LHCN-M2 (cell line): ENCODE data around the gene PEAK1. TPM values are rescaled to one million over a fixed set of nuclear protein-coding genes. Genes with fewer than 3 reads are reported as not detected.
"Not testable (repeated sequence)": the region's sequence is repeated elsewhere in the genome, so short reads cannot be mapped to it uniquely, and the experiment has no call there.

Experiments
- DNase-seq: peaks from one replicate; pipeline ENCODE4 v3.0.0-alpha.2; 2012; ENCODE audit warnings: low read depth
- total RNA-seq: library from RNA; depleted of rRNA; stranded (reverse); fragments of >200 nt; gene quantifications from 2 replicates; pipeline ENCODE4 v1.2.3, GENCODE V29; 2014

PEAK1 gene
- total RNA-seq, 1 experiment from 2014 or later = 15.0 TPM

DNA sequence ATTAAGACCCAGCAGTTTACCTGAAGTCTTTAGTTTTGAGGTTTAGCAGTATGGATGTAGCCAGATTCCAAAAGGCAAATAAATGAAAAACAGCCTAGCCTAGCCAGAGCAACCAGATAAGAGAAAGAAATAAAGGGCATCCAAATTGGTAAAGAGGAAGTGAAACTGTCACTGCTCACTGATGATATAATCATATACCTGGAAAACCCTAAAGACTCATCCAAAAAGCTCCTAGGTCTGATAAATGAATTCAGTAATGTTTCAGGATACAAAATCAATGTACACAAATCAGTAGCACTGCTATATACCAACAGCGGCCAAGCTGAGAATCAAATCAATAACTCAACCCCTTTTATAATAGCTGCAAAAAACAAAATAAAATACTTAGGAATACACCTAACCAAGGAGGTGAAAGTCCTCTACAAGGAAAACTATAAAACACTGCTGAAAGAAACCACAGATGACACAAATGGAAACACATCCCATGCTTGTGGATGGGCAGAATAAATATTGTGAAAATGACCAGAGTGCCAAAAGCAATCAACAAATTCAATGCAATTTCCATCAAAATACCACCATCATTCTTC is 13.6 kb downstream of the PEAK1 start:
- DNase-seq = not testable (repeated sequence)

- DNase-seq = peak; percentile 61
These were observed 17.0 kb downstream of the PEAK1 start for GRCh38 chr15:77402740-77403379.

DNA sequence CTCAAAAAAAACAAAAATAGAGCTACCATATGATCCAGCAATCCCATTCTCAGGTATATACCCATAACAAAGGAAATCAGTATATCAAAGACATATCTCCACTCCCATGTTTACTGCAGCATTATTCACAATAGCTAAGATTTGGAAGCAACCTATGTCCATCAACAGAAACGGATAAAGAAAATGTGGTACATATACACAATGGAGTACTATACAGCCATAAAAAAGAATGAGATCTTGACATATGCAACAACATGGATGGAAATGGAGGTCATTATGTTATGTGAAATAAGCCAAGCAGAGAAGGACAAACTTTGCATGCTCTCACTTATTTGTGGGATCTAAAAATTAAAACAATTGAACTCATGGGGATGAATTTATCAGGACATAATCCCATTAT is 19.6 kb downstream of the PEAK1 start:
- DNase-seq = no peak

DNA sequence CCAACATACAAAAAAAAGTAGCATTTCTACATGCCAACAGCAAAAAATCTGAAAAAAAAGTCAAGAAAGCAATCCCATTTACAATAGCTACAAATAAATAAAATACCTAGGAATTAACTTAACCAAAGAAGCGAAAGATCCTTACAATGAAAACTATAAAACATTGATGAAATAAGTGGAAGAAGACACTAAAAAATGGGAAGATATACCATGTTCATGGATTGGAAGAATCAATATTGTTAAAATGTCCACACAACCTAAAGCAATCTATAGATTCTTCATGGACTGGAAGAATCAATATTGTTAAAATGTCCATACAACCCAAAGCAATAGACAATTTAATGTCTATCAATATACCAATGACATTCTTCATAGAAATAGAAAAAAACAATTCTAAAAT is 21.0 kb downstream of the PEAK1 start:
- DNase-seq = no peak

DNA sequence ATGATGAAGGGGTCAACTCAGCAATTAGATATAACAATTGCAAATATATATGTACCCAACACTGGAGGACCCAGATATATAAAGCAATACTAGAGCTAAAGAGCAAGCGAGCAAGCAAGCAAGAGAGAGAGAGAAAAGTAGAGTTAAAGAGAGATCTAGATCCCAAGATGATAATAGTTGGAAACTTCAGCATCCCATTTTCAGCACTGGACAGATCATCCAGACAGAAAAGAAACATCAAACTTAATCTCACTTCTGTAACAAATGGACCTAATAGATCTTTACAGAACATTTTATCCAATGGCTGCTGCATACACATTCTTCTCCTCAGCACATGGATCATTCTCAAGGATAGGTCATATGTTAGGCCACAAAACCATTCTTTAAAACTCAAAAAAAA is 23.2 kb downstream of the PEAK1 start:
- no peak for DNase-seq

- DNase-seq = no peak
These were observed 24.7 kb downstream of the PEAK1 start for GRCh38 chr15:77395013-77395774.

DNA sequence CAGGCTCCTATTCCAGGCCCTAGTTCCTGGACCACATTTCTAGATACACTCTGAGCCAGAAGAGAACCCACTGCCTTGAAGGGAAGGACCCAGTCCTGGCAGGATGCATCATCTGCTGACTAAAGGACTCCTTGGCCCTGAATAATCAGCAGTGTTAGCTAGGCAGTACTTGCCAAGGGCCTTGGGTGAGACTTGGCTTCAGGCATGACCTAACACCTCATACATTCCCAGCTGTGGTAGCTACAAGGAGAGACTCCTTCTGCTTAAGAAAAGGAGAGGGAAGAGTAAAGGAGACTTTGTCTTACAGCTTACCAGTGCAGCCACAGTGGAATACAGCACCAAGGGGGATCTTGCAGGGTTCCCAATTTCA is 26.4 kb downstream of the PEAK1 start:
- DNase-seq = peak; percentile 15

DNA sequence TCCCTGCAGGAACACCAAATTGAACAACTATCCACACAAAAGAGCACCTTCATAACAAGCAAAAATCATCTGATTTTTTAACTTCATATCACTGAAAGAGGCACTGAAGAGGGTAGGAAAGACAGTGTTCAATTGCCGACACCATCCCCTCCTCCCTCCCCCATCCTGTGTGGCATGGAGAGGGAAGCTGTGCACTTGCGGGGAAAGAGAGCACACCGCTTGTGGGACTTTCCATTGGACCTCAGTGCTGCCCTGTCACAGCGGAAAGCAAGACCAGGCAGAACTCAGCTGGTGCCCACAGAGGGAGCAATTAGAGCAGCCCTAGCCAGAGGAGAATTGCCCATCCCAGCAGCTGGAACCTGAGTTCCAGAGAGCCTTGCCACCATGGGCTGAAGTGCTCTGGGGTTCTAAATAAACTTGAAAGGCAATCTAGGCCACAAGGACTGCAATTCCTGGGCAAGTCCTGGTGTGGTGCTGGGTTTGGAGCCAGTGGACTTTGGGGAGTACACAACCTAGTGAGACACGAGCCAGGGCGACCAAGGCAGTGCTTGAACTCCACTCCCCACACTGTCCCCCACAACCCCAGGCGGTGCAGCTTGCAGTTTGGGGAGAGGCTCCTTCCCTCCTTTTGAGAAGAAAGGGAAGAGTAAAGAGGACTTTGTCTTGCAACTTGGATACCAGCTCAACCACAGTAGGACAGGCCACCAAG is 27.0 kb downstream of the PEAK1 start:
- no peak for DNase-seq

DNA sequence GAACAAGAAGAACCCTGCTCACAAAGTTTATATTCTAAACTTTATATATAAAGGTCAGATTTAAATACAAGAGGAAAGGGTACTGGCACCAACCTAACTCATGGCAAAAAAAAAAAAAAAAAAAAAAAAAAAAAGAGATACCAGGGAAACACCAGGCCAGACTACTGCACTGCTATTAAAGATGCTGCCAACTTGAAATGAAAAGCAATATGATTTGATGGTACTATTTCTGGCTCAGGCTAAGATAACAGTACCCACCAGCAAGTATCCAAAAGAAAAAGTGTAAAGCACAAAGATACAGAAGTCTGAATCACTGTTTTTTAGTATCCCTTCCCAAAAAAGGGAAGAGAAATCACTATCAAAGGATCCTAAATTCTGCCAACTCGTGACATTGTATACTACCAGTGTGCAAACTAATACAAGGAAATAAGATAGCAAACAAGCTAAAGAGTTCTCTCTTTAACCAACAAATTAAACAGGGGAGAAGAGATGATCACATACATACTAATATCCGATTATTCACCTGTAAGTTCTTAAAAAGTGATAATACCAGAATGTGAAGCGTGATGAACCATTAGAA is 28.4 kb downstream of the PEAK1 start:
- no peak for DNase-seq

- no peak for DNase-seq
These were observed 32.4 kb downstream of the PEAK1 start for GRCh38 chr15:77387365-77388105.

DNA sequence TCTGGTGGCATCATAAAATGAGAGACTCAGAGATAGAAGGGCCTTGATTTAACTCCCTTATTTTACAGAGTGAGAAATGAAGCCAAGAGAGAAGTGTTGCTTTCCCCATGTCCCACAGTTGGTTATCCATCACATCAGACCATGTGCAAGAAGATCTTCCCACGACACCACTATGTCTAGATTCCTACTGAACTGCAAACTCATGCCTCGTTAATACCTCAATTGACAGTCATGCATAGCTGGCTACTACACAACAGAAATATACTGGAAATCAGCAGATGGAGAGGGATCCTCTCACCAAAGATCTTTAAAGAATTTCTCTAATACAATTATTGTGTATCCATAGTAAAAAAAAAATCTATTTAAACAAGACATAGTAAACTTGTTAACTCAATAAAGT is 33.3 kb downstream of the PEAK1 start:
- no peak for DNase-seq

- DNase-seq = no peak
These were observed 35.1 kb downstream of the PEAK1 start for GRCh38 chr15:77384589-77385359.

DNA sequence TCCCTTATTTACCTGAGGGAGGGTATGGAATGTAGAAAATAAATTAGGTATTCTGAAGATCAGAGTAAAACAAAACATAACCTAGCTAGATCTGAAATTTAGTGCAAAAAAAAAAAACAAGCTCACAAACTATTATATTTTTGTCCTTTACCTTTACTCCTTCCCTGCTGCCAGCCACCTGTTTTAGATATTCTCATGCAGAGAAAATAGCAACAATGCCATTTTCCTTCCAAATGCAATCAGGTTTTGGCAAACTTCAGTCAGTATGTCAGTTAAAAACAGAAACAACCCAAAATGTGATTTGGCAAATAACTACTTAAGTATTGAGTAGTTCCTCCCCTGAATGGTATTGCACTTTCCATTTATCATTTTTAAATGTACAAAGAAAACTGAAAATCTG is 35.8 kb downstream of the PEAK1 start:
- DNase-seq = no peak

GRCh38 chr15:77380033-77380432 is 39.9 kb downstream of the PEAK1 start:
- DNase-seq = no peak

- DNase-seq = no peak
These were observed 43.1 kb downstream of the PEAK1 start for GRCh38 chr15:77376770-77377169.

DNA sequence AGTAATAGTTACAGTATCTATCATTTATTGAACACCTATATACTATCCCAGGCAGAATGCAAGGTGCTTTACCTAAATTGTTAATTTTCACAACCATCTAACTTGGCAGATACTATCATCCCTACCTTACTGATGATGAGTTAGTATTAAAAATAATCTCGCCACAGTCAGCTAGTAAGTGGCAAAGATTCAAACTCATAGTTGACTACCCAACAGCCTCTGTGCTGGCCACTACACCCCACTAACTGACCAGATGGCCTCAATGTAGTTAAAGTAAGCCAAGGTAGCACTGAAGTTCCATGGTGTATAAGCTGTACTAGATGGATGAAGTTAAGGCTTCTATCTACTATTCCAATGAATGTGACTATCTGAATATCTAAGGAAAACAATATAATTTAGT is 44.8 kb downstream of the PEAK1 start:
- no peak for DNase-seq

- DNase-seq = no peak
These were observed 46.5 kb downstream of the PEAK1 start for GRCh38 chr15:77373441-77373840.

DNA sequence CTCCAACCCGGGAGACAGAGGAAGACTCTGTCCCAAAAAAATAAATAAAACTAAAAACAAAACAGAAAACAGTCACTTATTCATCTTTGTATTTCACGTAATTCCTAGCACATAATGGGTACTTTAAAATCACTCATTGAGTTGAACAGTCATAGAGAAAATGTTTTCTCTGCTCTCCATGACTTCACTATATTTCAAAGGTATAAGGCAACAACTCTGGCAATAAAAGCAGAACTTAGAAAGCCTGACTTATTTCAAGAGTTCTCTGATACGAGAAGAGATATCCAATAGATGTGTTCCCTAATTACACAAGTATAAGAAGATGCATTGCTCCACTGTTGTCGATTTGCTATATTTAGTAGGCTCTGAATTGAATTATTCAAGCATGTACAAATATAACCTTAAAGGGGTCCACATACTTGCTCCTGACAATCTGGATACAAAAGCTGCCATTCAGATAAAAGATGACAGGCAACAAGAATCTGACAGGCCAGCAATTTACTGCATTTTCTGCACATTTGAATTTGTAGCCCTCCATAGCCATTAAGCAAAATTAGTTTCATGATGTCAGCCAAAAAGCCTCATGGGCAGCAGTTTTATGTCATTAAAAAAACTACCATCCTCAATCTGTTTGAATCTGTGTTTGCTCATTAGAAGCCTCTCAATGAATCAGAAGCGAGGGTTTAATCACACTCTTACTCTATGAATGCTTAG is 47.9 kb downstream of the PEAK1 start:
- no peak for DNase-seq

DNA sequence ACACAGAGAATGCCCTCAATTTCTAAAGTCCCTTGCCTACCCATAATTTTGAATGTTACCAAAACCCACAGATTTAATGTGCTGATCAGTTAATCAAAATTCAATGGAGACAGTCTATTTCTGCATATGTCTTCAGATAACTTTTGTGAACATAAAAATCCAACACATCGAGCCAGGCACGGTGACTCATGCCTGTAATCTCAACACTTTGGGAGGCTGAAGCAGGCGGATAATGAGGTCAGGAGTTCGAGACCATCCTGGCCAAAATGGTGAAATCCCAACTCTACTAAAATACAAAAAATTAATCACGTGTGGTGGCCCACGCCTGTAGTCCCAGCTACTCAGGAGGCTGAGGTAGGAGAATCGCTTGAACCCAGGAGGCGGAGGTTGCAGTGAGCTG is 49.3 kb downstream of the PEAK1 start:
- no peak for DNase-seq

DNA sequence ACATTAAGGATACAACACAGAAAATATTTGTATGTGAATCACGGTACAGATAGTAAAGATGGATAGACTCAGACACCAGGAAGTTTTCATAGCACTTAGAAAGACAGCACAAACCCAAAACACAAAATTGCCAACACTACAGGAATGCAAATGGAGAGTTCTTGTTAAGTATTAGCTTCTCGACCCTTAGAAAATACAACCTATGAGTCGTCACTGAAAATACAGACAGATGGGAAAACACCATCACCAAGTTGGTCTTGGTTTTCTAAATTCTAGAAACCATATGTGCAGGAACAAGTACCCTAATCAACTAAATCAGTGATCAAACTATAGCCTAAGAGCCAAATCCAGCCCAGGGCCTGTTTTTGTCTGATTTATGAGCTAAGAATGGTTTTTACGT is 50.7 kb downstream of the PEAK1 start:
- peak; percentile 24 for DNase-seq
